WTC11 (cell line): Measurements from ENCODE around the gene SBF2.

Experiments
- NR2C2 ChIP-seq: sonication (generic); formaldehyde crosslinking; IDR thresholded peaks from 2 replicates; pipeline ENCODE4 v1.8.0; 2022; ENCODE audit warnings: mild to moderate bottlenecking, missing genetic modification reagents
- TF ChIP-seq, protein P1 (sequence below): fragments of 200-600 bp; IDR thresholded peaks from 2 replicates; pipeline ENCODE4 v1.8.0; 2022; ENCODE audit warnings: antibody characterized with exemption

DNA sequence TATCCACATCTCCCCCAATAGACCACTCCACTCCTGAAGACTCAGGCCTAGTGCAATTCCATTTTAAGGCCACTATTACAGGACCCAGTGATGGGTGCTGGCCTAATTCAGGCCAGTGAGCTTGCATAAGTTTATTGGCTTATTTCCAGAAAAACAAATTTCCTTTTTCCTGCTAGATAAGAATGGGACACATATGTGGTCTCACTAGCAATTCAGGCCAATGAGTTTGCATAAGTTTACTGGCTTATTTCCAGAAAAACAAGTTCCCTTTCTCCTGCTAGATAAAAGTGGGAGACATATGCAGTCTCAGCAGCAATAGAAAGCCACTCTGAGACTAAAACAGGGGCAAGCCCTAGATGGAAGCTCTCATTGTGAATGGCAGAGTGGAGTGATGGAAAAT lies 33.2 kb upstream of the SBF2 start:
- TF ChIP-seq, protein P1, sequence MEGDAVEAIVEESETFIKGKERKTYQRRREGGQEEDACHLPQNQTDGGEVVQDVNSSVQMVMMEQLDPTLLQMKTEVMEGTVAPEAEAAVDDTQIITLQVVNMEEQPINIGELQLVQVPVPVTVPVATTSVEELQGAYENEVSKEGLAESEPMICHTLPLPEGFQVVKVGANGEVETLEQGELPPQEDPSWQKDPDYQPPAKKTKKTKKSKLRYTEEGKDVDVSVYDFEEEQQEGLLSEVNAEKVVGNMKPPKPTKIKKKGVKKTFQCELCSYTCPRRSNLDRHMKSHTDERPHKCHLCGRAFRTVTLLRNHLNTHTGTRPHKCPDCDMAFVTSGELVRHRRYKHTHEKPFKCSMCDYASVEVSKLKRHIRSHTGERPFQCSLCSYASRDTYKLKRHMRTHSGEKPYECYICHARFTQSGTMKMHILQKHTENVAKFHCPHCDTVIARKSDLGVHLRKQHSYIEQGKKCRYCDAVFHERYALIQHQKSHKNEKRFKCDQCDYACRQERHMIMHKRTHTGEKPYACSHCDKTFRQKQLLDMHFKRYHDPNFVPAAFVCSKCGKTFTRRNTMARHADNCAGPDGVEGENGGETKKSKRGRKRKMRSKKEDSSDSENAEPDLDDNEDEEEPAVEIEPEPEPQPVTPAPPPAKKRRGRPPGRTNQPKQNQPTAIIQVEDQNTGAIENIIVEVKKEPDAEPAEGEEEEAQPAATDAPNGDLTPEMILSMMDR, result no peak
- no peak for TF ChIP-seq NR2C2 (CRISPR knock-in tag)
